SU-DHL-6 (cell line): ENCODE measurements around the gene E4F1.

Experiments used
- EZH2phosphoT487 ChIP-seq: fragments of 200-600 bp; sonication (generic), shearing (Covaris generic); conservative IDR thresholded peaks from 2 replicates; pipeline ENCODE4 v1.6.1; 2018; ENCODE audit warnings: mild to moderate bottlenecking, antibody characterized with exemption, low read length, moderate library complexity, mixed read lengths
- TF ChIP-seq, protein P1 (sequence below): fragments of 200-600 bp; sonication (generic); IDR thresholded peaks from one replicate; pipeline ENCODE4 v1.5.1; 2017; ENCODE audit warnings: antibody characterized with exemption, mild to moderate bottlenecking, low read length, moderate library complexity; ENCODE audit not compliant: insufficient read depth, poor library complexity, severe bottlenecking

DNA sequence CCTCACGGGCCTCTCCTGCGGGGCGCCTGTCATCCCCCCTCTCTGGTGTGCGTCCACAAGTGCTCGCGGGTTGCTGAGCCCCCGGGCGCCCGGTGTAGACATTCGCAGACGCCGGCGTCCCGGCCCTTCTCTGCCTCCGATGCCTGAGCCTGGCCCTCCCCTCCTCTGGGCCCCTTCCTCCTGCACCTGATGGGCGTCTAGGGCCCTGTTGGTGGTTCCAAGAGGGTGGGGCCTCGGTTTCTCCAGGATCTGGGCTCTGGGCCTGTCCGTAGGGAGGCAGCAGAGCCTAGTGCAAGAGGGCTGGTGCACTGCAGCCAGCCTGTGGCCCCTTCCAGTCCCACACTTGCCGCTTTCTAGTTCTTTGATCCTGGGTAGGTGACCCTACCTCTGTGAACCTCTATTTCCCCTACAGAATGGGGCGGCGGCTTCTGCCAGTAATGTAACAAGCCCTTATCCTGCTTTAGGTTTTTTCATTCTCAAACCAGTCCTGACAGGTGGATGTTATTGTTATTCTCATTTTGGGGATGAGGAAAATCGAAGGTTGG is 623 bp downstream of the E4F1 start:
- TF ChIP-seq, protein P1, sequence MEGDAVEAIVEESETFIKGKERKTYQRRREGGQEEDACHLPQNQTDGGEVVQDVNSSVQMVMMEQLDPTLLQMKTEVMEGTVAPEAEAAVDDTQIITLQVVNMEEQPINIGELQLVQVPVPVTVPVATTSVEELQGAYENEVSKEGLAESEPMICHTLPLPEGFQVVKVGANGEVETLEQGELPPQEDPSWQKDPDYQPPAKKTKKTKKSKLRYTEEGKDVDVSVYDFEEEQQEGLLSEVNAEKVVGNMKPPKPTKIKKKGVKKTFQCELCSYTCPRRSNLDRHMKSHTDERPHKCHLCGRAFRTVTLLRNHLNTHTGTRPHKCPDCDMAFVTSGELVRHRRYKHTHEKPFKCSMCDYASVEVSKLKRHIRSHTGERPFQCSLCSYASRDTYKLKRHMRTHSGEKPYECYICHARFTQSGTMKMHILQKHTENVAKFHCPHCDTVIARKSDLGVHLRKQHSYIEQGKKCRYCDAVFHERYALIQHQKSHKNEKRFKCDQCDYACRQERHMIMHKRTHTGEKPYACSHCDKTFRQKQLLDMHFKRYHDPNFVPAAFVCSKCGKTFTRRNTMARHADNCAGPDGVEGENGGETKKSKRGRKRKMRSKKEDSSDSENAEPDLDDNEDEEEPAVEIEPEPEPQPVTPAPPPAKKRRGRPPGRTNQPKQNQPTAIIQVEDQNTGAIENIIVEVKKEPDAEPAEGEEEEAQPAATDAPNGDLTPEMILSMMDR = no peak
- no peak for TF ChIP-seq EZH2phosphoT487
